ENCODE results near the gene NEURL2. TPM values are rescaled to one million over a fixed set of nuclear protein-coding genes. Genes with fewer than 3 reads are reported as not detected.
"Not testable (repeated sequence)": the region's sequence is repeated elsewhere in the genome, so short reads cannot be mapped to it uniquely, and the experiment has no call there.

Gene NEURL2
- polyA plus RNA-seq, 1 donor = 20.1 TPM

DNA sequence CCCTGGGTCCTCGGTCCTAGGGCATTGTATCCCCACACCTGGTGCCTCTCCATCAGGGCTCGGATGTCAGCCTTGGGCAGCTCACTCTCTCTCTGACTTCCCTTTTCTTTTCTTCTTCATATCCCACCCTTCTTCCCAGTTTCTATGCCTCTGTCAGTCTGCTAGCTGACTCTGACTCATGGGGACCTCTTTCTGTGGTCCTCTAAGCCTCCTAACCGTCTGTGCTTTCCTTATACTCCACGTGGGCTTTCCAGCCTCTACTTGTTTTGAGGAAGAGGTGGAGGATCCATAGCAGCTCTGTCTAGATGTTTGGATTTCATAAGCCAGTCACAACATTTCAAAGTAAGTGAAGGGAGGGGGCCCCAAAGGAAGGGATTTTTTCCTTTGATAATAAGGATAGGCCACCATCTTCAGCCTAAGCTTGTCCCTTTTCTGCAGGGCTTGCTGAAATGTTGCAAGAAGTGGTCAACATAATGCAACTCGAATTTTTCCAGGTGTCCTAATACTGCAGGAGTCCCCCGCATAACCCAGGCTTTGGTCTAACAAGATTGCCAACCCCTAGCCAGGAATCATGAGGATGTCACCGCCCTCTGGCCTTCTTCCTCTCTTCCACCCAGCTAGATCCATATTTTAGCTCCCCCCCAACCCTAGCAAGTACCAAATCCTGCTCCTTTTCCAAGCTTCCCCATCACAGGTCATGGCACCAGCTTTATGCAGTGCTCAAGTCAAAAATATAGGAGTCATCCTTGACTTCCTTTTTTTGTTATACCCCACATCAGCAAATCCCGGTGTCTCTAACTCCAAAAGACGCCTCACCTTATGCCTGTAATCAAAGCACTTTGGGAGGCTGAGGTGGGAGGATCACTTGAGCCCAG, 29.7 kb upstream of the NEURL2 start:
- no peak for DNase-seq (ENCODE audit: low read depth)

DNA sequence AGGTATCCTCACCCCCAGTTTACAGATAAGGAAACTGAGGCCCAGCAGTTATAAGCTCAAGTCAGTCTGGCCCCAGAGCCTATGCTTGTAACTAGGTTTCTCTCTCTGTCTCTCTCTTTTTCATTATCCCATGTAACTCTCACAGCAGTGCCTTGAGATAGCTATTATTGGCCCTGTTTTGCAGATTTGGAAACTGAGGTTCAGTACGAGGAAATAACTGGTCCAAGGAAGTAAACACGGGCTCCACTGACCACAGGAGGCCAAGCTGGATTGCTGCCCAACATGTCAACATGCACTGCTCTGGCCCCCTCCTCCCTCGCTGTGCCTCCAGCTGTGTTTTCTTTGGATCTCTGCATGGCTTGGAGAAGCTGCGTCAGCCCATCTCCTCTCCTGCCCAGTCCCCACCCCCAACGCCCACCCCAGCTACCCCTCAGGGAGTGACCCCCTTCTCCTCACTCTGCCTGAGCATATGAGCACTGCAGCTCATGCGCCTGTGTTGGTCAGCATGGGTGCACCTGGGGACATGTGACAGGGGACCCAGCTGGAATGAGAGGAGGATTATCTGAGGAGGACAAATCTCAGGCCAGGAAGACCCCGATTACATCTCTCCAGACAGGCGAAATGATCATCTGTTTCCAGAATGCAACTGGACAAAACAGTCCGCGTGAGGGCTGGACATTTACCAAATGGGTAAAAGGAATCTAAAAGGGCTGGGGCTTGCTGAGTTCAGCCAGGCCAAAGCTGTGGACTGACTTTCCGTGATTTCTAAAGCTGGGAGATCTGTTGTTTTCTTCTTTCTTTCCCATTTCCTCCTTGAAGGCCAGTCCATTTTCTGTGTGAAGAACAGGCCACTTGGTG, 28.8 kb upstream of the NEURL2 start:
- DNase-seq (ENCODE audit: low read depth) = no peak

DNA sequence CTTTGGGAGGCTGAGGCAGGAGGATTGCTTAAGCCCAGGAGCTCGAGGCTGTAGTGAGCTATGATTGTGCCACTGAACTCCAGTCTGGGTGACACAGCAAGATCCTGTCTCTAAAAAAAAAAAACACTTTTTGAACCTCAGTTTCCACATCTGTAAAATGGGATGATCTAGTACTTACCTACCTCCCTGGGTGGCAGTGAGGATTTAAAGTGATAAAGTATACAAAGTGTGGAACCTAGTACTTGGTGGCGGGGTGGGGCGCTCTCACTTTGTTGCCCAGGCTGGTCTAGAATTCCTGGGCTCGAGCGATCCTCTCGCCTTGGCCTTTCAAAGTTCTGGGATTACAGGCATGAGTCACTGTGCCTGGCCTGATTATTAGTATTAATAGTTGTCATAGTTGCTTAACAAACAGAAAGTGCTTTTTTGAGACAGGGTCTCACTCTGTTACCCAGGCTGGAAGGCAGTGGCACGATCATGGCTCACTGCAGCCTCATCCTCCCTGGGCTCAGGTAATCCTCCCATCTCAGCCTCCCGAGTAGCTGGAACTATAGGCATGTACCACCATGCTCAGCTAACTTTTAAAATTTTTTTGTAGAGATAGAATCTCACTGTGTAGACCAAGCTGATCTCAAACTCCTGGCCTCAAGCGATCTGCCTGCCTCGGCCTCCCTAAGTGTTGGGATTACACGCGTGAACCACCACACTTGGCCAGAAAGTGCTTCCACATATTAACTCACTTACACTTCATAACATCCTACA, 27.9 kb upstream of the NEURL2 start:
- DNase-seq (ENCODE audit: low read depth) = no peak

DNA sequence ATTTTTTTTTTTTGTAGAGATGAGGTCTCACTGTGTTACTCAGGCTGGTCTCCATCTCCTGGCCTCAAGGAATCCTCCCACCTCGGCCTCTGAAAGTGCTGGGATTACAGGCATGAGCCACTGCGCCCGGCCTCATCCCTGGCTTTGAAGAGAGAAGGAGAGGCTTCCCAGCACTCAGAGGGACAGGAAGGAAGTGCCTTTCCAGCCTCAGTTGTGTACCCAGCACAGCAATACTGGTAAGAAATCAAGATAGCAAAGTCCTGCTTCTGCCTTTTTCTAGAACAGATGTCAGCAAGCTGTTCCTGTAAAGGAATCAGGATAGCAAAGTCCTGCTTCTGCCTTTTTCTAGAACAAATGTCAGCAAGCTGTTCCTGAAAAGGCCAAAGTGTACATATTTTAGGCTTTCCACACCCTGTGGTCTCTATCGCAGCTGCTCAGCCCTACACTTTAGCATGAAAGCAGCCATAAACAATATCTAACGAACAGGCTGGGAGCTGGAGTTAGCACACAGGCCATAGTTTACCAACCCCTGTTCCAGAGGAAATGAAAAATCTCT, 27.3 kb upstream of the NEURL2 start:
- no peak for DNase-seq (ENCODE audit: low read depth)

DNA sequence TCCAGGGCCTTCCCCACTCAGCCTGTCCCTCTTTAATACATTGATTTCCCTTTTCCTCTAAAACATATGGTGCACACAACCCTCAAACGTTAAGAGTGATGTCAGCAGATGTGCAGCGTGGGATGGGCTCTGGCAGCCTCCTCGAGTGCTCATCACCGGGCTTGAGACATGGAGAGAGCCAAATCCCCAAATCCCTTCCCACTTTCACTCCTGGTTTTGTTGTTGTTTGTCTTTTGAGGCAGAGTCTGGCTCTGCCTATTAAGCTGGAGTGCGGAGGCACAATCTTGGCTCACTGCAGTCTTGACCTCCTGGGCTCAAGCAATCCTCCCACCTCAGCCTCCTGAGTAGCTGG, 26.8 kb upstream of the NEURL2 start:
- DNase-seq (ENCODE audit: low read depth) = no peak

DNA sequence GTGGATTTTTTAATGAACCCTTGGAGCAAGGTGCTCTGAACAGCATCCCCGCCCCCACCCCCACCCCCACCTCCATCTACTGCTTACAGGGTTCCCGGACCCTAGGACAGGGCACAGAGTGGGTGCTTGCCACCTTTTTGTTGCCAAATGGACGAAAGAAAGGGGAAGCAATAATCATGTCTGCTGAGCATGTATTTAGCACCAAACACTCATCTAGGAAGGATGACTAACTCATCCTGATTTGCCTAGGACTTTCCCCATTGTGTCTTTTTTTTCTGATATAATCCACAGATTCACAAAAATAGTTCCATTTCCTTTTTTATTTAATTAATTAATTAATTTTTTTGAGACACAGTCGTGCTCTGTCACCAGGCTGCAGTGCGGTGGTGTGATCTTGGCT, 22.1 kb upstream of the NEURL2 start:
- no peak for DNase-seq (ENCODE audit: low read depth)

DNA sequence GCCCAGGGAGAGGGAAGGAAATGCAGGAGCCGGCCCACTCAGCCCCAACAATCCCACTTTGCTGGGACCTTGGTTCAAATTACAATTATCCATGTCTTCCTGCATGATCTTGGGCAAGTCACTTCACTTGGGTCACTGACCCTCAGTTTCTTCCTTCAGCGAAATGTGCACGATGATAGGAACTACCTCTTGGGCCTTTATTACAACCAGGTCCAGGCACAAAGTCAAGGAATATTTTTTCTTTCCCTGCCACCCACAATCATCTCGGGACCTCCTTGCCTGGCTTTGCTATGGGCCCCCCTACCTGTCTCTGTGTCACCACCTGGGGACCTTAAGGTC, 21.3 kb upstream of the NEURL2 start:
- no peak for DNase-seq (ENCODE audit: low read depth)

DNA sequence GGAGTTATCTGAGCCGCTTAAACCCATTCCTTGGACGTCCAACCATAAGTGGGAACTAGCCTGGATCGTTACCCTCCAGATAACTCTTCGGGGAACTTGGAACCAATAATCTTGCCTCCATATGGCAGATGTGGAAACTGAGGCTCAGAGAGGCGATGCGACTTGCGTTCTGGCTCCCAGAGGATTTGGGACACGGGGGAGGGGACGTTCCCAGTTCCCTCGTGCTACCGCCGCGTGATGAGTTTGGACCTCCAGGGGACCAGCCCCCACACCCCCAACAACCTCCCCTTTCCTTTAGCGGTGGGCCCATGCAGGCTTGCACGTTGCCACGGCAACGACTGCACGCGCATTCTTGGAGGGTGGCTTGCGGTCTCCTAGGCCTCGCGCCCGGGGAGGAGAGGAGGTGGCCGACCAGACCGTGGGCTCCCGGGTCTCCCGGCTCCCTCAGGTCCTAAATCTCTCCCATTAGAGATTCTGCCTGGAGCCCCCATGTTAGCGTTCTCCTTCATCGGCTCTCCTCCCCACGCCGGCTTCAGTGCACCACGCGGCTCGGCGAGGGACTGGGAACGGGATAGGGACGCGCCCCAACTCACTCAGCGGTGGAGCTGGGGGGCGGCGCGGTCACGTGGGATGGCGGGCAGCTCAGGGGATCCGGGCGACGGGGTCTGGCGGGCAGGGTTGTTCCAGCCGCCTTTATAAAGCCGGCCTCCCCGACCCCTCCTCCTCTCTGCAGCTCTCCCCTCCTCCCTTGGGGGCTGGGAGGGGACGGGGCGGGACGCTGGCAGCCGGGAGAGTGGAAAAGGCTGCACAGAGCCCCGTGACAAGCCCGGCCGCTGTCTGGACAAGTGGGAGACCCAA, 20.7 kb upstream of the NEURL2 start, which contains the start of gene PLTP:
Gene PLTP (minus strand): TSS at position 670 of the 858 bp plus-strand sequence. CDS start 703 bp downstream, outside the sequence.
- no peak for DNase-seq (ENCODE audit: low read depth)

DNA sequence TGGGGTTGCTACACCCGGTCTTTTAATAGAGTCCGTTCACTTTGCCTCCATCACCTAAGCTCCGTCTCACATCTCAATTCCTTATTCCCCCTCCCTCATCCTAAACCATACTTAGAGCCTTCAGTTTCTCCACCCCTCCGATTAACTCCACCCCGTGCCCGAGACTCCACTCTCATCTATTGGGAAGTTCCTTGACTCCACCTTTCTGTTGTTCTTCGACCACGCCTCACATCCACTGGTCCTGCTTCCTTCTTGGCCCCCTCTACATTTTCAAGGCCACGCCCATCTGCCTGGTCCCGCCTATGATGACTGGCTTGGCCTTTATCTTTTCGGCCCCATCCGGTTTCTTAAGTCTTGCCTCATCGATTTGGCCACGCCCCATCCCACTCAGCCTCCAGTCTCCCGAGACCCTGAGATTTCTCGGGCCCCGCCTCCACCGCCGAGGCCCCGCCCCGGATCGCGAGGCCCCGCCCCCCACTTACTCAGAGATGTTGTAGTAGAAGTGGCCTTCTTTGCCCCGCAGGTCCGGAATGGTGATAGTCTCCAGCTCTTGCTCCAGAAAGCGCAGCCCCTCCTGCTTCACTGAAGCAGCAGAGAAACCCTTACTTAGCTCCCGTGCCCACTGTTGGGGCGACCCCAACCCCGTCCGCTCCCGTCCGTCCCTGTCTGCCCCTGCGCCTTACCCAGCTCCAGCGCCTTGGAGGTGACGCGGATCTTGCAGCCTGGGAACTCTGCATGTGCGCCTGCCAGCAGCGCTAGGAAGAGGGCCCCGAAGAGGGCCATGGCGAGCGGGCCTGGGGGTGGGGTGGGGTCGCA, 19.9 kb upstream of the NEURL2 start:
- DNase-seq (ENCODE audit: low read depth) = peak; percentile 84

DNA sequence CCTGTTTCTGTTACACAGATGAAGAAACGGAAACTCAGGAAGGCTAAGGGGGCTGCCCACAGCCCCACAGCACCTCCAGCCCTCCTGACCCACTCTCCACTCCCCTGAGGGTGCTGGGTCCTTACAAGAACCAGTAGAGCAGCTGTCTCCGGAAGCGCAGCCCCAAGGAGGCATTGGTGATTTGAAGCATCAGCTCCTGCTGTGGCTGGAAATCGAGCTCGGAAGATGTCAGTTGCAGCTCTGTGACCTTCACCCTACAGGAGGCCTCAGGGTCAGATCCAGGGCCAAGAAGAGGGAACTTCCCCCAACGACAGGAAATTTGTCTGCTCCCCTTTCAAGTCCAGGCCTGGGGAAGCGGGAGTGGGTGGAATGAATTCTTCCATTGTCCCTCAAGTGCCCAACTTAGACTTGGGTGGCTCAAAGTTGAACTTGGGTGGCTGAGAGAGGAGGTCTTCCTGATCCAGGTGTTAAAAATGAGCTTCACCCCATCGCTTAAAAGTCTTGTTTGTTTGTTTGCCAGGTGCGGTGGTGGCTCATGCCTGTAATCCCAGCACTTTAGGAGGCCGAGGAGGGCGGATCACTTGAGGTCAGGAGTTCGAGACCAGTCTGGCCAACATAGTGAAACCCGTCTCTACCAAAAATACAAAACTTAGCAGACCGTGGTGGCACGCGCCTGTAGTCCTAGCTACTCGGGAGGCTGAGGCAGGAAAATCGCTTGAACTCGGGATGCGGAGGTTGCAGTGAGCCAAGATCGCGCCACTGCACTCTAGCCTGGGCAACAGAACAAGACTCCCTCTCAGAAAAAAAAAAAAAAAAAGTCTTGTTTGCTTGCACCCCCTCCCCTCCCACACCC, 19.0 kb upstream of the NEURL2 start:
- DNase-seq (ENCODE audit: low read depth) = no peak

DNA sequence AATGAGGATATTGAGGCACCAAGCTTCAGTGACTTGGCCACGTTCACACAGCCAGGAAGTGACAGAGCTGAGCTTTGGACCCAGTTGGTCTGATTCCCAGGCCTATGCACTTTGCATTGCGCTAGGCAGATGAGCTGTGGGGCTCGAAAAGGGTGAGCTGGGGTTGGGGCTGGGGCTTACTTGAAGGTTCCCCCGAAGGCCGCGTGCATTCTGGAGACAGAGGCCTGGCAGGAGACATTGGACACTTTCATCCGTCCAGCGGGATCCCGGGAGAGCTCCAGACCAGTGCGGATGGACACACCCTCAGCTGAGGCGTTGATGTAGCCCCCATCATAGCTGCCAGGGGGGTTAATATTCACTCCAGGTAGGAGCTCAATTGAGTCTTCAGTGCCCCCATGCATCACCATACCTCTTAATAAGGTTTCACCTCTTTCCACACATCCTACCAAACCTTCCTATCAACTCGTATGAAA, 18.4 kb upstream of the NEURL2 start:
- no peak for DNase-seq (ENCODE audit: low read depth)

DNA sequence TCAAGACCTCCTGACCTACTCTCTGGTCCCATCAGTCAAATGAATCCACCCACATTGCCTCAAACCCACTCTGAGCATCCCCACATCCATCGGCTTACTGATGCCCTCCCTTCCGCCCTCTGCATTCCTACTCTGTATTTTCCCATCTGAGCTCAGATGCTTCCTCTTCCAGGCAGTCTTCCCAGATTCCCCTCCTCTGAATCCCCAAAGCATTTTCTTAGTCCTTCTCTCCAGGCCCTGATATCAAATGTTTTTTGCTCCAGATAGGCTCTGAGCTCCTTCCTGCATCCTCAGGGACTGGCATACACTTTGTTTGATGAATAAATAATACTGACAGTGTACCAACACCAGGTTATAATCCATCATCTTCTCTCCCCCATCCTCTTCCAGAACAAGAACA, 17.1 kb upstream of the NEURL2 start:
- no peak for DNase-seq (ENCODE audit: low read depth)

DNA sequence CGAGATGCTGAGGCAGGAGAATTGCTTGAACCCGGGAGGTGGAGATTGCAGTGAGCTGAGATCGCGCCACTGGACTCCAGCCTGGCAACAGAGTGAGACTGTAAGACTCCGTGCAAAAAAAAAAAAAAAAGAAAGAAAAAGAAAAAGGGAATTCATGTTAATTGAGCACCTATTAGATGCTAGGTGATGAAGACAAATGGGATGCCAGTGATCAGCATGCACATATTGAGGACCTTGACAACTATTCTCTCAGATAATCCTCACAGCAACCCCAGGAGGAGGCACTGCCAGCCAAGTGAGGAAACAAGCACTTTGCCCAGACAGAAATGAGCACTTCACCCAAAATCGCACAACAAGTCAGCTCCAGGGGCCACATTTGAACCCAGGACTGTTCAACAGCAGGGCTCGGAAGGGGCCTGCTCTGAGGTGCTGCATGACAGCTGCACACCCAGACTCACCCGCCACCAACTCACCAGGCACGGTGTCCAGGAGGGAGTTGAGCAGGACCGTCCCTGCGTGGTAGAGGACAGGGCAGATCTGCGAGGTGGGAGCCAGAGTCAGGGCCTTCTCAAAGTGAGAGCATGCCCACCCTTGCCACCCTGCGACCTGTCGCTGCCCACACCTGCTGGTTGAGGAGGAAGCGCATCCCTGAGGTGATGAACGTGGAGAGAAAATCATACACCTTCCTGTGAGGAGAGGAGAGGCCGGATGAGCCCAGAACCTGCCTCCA, 16.4 kb upstream of the NEURL2 start:
- DNase-seq (ENCODE audit: low read depth) = no peak

DNA sequence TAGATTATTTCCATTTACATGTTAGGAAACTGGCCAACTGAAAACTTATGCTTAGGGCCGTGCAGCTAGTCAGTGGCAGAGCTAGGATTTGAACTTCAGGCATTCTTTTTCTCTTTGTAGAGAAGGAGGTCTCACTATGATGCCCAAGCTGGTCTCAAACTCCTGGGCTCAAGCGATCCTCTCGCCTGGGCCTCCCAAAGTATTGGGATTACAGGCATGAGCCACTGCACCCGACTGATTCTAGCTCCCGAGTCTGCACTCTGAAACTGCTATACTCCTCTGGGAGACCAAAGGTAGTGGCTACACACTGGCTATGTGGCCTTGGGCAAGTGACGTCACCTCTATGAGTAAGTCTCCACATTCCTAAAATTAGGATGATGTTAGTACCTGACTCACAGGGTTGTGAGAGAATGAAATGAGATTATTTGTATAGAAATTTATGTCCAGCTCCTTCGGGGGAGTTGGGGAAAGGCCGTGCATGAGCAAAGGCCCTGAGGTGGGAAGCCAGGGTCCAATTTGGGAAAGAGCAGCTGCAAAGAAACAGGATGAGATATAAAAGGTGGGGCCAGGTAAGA, 14.6 kb upstream of the NEURL2 start:
- no peak for DNase-seq (ENCODE audit: low read depth)

DNA sequence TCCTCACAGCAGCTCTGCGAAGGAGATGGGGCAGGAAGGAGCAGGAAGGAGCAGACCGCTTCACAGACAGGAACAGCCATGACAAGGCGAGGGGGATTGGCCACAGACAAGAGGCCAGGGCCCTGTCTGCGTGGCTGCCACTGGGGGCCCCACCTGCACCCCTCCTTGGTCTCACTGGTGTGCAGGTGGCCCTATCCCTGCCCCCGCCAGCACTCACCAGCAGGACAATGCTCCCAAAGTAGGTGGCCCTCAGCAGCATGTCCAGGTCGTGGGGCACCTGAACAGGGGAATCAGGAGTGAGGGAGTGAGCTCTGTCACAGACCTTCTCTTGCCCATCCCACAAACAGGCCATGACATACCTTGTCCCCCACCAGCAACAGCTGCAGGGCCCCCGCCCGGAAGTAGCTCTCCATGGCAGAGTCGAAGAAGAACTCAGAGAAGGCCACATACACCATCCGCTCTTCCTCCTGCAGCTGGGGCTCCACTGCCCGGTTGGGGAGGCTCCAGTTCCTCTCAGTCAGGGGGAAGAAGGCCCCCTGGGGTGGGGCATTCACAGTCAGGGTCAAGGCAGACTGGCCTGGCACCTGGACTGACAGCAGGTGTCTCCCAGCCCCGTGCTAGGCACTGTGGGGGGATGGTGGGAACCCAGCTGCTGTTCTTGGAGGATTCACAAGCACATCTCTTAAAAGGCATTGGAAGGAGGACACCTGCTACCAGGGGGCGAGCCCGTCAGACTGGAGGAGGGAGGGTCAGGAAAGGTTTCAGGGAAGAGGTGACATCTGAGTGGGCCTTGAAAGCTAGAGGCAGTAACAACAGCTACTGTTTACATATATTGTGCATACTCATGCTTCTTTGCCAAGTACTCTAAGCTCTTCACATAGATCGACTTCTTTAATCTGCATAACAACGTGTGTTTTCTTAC, 13.8 kb upstream of the NEURL2 start:
- DNase-seq (ENCODE audit: low read depth) = no peak

DNA sequence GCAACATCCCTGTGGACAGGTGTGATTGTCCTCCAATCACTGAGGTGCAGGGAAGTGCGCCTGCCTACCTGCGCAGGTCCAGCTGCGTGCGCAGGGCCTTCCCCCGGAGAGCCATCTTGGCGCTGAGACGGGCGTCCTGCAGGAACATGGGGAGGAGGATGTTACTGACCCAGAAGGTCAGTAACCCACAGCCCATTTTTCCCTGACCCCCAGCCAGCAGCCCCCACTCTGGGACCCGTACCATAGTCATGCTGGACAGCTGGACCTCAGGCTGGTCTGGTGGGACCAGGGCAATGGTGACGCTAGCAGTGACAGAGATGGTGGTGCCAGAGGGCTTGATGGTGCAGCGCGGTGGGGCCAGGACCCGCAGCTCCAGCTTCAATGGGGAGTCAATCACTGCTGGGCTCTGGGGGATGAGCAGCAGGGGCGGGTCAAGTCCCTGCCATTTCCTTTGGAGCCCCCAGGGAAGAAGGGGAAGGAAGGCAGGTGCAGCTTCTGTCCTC, 11.2 kb upstream of the NEURL2 start:
- DNase-seq (ENCODE audit: low read depth) = no peak

DNA sequence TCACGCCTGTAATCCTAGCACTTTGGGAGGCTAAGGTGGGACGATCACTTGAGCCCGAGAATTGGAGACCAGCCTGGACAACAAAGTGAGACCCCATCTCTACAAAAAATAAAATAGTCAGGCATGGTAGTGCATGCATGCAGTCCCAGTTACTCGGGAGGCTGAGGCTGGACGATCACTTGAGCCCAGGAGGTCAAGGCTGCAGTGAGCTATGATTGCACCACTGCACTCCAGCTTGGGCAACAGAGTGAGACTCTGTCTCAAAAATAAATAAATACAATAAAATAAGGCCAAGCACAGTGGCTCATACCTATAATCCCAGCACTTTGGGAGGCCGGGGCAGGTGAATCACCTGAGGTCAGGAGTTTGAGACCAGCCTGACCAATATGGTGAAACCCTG, 10.3 kb upstream of the NEURL2 start:
- not testable (repeated sequence) for DNase-seq (ENCODE audit: low read depth)

Data from forelimb muscle (tissue), 1 donor.